HEK293 (cell line): ENCODE data around the gene C5orf47.

ENCODE experiments used
- ZNF132 ChIP-seq: fragments of 450-650 bp; formaldehyde crosslinking; IDR thresholded peaks from 2 replicates; pipeline ENCODE4 v1.5.1; 2017; ENCODE audit warnings: missing biosample characterization, missing genetic modification characterization, borderline replicate concordance
- ZNF624 ChIP-seq: fragments of 450-650 bp; formaldehyde crosslinking; IDR thresholded peaks from 2 replicates; pipeline ENCODE4 v1.5.1; 2017; ENCODE audit warnings: missing biosample characterization, missing genetic modification characterization
- TF ChIP-seq, protein P1 (sequence below): fragments of 450-650 bp; formaldehyde crosslinking; IDR thresholded peaks from 2 replicates; pipeline ENCODE4 v1.5.1; 2016; ENCODE audit warnings: missing biosample characterization, missing genetic modification characterization
- TF ChIP-seq, protein P2 (sequence below): fragments of 450-650 bp; formaldehyde crosslinking; IDR thresholded peaks from 2 replicates; pipeline ENCODE4 v1.5.1; 2017; ENCODE audit warnings: missing biosample characterization, missing genetic modification characterization

DNA sequence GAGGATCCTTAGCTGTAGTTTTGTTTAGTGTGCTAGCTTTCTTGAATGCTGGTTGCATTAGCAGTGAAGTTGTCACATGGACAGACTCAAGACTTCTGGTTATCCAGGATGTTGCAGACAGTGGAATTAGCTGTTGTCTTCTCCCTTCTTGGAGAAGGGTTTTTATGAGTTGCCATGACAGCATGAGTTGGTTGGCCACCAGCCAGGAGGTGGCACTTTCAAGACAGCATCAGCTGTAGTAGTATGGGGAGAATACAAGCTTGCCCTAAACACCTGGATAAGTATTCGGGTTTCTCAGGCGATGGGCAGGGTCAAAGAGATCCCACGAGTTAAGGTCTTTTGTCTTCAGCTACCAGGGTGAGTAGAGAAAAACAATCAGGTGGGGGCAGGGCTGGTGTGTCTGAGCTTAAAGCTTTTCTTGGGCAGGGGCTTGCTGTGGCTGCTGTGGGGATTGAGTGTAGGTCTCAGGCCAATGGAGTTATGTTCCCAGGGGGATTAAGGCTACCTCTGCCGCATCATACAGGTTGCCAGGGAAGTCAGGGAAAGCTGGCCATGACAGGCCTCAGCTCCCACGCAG is 7.7 kb upstream of the C5orf47 start:
- TF ChIP-seq ZNF132 (tag by site-specific recombination) (no peak), ZNF624 (tag by site-specific recombination) (no peak)
- TF ChIP-seq, protein P1, sequence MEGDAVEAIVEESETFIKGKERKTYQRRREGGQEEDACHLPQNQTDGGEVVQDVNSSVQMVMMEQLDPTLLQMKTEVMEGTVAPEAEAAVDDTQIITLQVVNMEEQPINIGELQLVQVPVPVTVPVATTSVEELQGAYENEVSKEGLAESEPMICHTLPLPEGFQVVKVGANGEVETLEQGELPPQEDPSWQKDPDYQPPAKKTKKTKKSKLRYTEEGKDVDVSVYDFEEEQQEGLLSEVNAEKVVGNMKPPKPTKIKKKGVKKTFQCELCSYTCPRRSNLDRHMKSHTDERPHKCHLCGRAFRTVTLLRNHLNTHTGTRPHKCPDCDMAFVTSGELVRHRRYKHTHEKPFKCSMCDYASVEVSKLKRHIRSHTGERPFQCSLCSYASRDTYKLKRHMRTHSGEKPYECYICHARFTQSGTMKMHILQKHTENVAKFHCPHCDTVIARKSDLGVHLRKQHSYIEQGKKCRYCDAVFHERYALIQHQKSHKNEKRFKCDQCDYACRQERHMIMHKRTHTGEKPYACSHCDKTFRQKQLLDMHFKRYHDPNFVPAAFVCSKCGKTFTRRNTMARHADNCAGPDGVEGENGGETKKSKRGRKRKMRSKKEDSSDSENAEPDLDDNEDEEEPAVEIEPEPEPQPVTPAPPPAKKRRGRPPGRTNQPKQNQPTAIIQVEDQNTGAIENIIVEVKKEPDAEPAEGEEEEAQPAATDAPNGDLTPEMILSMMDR (tag by site-specific recombination): no peak
- TF ChIP-seq, protein P2, sequence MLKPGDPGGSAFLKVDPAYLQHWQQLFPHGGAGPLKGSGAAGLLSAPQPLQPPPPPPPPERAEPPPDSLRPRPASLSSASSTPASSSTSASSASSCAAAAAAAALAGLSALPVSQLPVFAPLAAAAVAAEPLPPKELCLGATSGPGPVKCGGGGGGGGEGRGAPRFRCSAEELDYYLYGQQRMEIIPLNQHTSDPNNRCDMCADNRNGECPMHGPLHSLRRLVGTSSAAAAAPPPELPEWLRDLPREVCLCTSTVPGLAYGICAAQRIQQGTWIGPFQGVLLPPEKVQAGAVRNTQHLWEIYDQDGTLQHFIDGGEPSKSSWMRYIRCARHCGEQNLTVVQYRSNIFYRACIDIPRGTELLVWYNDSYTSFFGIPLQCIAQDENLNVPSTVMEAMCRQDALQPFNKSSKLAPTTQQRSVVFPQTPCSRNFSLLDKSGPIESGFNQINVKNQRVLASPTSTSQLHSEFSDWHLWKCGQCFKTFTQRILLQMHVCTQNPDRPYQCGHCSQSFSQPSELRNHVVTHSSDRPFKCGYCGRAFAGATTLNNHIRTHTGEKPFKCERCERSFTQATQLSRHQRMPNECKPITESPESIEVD: no peak
